Stimulated activated naive CD8-positive, alpha-beta T cell treated with anti-CD3 and anti-CD28 coated beads, Interleukin-15, Interleukin-2, amounts not matched to agents 100 ng/mL and 50 ng/mL, for 24 hours (primary cell): Measurements from ENCODE around the gene VPS8.

ENCODE experiments used
- H3K27ac Mint-ChIP-seq: one replicate; pipeline ENCODE4 v1.8.0; 2021; ENCODE audit warnings: mild to moderate bottlenecking, mixed read lengths
- H3K27me3 Mint-ChIP-seq: one replicate; pipeline ENCODE4 v1.8.0; 2021; ENCODE audit warnings: mixed read lengths
- H3K36me3 Mint-ChIP-seq: one replicate; pipeline ENCODE4 v1.8.0; 2021; ENCODE audit warnings: low read depth, mixed read lengths
- H3K4me1 Mint-ChIP-seq: one replicate; pipeline ENCODE4 v1.8.0; 2021; ENCODE audit warnings: low read depth, mixed read lengths
- H3K4me3 Mint-ChIP-seq: one replicate; pipeline ENCODE4 v1.8.0; 2021; ENCODE audit warnings: mild to moderate bottlenecking, mixed read lengths
- H3K9me3 Mint-ChIP-seq: one replicate; pipeline ENCODE4 v1.8.0; 2021; ENCODE audit warnings: mixed read lengths

VPS8 gene

DNA sequence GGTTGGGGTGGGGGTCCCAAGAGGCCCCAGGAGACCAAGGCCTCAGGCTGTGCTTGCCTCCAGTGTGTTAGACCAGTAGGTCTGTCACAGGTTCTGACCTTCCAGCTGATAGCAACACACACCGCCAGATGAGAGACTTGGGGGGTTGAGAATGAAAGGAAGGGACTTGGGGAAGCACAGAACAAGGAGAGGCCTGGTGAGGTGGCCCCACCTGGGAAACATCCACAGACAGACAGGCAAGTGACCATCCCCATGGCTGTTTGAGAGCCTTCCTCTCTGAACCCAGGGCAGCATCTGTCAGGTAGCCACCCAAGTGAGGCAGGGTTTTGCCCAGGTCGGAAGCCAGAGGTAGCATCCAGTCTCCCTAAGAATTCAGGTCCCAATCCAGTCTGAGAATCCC is 35.0 kb upstream of the VPS8 start:
- no peaks in the 10 kb centered on the region for H3K36me3 Mint-ChIP-seq
- no peak overlapping the region for H3K4me3 Mint-ChIP-seq
- no peaks in the 10 kb centered on the region for H3K9me3 Mint-ChIP-seq
- H3K4me1 Mint-ChIP-seq = no peaks in the 10 kb centered on the region
- peaks cover 9% of the 10 kb centered on the region for H3K27me3 Mint-ChIP-seq
- H3K27ac Mint-ChIP-seq = no peak overlapping the region

DNA sequence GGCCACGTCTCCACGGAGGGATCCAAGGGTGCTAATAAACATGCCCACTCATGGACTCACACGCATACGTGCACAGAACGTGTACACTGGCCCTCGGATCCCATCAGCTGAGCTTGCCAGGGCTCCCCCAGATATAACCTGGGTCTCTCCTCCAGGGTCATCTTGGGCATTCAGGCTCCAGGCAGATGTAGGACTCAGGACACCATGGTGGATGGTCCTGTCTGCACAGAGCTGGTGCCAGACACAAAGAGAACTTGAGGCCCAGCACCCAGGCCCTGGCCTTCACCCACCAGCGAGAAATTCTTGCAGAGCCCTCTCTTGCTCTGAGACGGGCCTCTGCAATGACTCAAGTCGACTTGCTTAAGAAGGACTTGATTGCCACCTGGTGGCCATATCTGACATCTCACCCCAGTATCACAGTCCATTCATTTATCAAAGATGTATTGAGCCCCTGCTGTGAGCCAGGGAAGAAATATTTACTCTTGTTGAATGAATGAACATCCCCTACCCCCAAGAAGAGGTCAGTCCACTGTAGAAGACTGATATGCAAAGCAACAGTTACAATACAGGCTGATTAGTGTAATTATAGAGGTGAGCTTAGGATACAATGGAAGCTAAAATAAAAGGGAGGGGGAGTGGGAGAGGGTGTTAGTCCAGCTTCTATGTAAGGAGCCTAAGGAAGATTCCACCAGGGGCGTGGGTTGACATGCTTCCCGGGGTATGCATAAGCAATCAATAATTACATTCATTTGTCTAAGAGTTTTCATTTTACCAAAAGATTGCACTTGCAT is 34.2 kb upstream of the VPS8 start:
- Mint-ChIP-seq H3K36me3 (no peaks in the 10 kb centered on the region), H3K27ac (no peak overlapping the region), H3K27me3 (peaks cover 9% of the 10 kb centered on the region), H3K4me1 (no peaks in the 10 kb centered on the region), H3K4me3 (no peak overlapping the region), H3K9me3 (no peaks in the 10 kb centered on the region)

GRCh38 chr3:184778426-184779332 is 33.3 kb upstream of the VPS8 start:
- Mint-ChIP-seq H3K4me3 (no peak overlapping the region), H3K4me1 (no peaks in the 10 kb centered on the region), H3K27me3 (peaks cover 9% of the 10 kb centered on the region)

GRCh38 chr3:184780981-184781515 is 30.9 kb upstream of the VPS8 start:
- no peaks in the 10 kb centered on the region for H3K36me3 Mint-ChIP-seq
- H3K27ac Mint-ChIP-seq = no peak overlapping the region
- no peaks in the 10 kb centered on the region for H3K9me3 Mint-ChIP-seq
- H3K4me1 Mint-ChIP-seq = peaks cover 13% of the 10 kb centered on the region
- H3K27me3 Mint-ChIP-seq = peaks cover 18% of the 10 kb centered on the region
- no peak overlapping the region for H3K4me3 Mint-ChIP-seq

More at GRCh38 chr3:184778426-184779332, 33.3 kb upstream of the VPS8 start:
- H3K9me3 Mint-ChIP-seq = no peaks in the 10 kb centered on the region
- H3K36me3 Mint-ChIP-seq = no peaks in the 10 kb centered on the region
- no peak overlapping the region for H3K27ac Mint-ChIP-seq

GRCh38 chr3:184781801-184782200 is 30.2 kb upstream of the VPS8 start:
- Mint-ChIP-seq H3K4me1 (peaks cover 21% of the 10 kb centered on the region), H3K9me3 (no peaks in the 10 kb centered on the region), H3K27ac (no peak overlapping the region), H3K36me3 (no peaks in the 10 kb centered on the region), H3K4me3 (no peak overlapping the region), H3K27me3 (peaks cover 18% of the 10 kb centered on the region)

- Mint-ChIP-seq H3K4me3 (no peak overlapping the region), H3K9me3 (no peaks in the 10 kb centered on the region), H3K4me1 (peaks cover 24% of the 10 kb centered on the region), H3K36me3 (no peaks in the 10 kb centered on the region), H3K27ac (no peak overlapping the region), H3K27me3 (peaks cover 14% of the 10 kb centered on the region)
Observed at GRCh38 chr3:184783319-184783718, 28.6 kb upstream of the VPS8 start.

- Mint-ChIP-seq H3K27ac (no peak overlapping the region), H3K27me3 (peaks cover 14% of the 10 kb centered on the region), H3K36me3 (no peaks in the 10 kb centered on the region), H3K4me1 (peaks cover 24% of the 10 kb centered on the region), H3K9me3 (no peaks in the 10 kb centered on the region), H3K4me3 (no peak overlapping the region)
Observed at GRCh38 chr3:184784731-184785500, 27.1 kb upstream of the VPS8 start.

DNA sequence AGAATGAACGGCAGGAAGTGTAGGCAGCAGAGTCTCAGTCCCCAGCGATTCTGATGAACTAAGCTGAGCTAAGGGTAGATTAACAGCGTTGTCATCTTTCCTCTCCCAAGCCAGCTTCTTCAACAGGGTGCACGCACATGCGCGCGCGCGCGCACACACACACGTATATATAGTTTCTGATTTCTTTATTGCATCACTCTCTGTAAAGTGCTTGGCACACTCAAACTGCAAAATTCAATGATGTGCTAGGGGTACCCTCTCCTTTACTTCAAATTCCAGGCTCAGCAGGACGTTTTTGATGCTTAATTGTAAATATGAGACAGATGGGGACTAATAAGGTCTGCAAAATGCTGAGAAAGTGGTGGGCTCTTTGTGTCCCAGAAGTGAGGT is 26.1 kb upstream of the VPS8 start:
- Mint-ChIP-seq H3K4me1 (peaks cover 24% of the 10 kb centered on the region), H3K36me3 (no peaks in the 10 kb centered on the region), H3K9me3 (no peaks in the 10 kb centered on the region), H3K27ac (no peak overlapping the region), H3K4me3 (no peak overlapping the region), H3K27me3 (peaks cover 9% of the 10 kb centered on the region)

DNA sequence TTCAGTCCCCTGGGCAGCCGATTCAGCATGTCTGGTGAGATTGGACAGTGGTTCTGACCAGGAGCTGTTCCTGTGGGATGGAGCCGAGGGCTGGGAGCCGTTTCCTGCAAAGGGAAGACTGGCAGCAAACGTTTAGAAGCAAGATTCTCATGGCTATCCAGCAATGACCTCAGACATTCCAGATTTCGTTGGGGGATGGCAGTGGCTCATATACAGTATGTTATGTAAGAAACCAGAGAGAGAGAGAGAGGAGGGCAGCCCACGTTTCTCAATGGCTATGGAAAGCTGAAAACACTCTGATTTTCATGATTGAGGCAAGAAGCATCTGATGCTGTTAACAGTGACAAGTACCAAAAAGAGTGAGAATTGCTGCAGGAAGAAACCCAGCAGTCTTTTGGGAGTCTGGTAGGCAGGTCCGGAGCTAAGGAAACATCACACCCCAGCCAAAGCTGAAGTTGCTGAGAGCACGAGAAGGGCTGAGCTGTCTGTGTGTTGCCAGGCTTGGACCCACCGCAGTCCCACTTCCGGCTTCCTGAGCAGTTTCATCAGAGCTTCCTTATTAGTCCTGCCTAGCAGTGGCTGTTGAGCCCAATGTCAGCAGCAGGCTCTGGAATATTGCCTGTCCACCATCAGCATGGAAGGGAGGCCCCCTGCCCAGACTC is 25.6 kb upstream of the VPS8 start:
- peaks cover 24% of the 10 kb centered on the region for H3K4me1 Mint-ChIP-seq
- H3K36me3 Mint-ChIP-seq = no peaks in the 10 kb centered on the region
- H3K27me3 Mint-ChIP-seq = peaks cover 10% of the 10 kb centered on the region
- H3K9me3 Mint-ChIP-seq = no peaks in the 10 kb centered on the region
- H3K27ac Mint-ChIP-seq = no peak overlapping the region
- no peak overlapping the region for H3K4me3 Mint-ChIP-seq

DNA sequence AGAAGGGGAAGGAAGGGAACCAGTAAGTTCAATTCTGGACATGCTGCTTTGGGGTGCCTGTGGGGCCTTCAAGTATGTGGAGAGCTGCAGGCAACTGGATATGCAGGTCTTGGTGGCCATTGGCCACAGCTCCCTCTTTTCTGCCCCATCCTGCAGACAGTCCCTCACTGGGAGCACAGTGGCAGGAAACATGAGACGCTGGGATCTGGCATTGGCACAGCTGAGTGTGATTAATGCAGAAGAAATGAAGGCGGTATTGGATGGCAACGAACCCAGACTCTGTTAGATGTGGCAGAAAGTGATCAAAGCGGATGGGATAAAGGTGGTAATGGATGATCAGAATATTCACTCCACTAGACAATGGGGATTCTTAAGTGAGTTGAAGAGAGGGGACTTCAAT is 23.2 kb upstream of the VPS8 start:
- Mint-ChIP-seq H3K9me3 (no peaks in the 10 kb centered on the region), H3K27ac (no peak overlapping the region), H3K4me1 (peaks cover 24% of the 10 kb centered on the region), H3K4me3 (no peak overlapping the region), H3K36me3 (no peaks in the 10 kb centered on the region), H3K27me3 (peaks cover 17% of the 10 kb centered on the region)

GRCh38 chr3:184789314-184789998 is 22.5 kb upstream of the VPS8 start:
- Mint-ChIP-seq H3K4me1 (peaks cover 24% of the 10 kb centered on the region), H3K9me3 (no peaks in the 10 kb centered on the region), H3K4me3 (no peak overlapping the region), H3K27ac (no peak overlapping the region), H3K27me3 (peaks cover 17% of the 10 kb centered on the region), H3K36me3 (no peaks in the 10 kb centered on the region)

GRCh38 chr3:184791171-184791570 is 20.8 kb upstream of the VPS8 start:
- no peaks in the 10 kb centered on the region for H3K9me3 Mint-ChIP-seq
- peaks cover 9% of the 10 kb centered on the region for H3K4me1 Mint-ChIP-seq
- no peak overlapping the region for H3K27ac Mint-ChIP-seq
- no peak overlapping the region for H3K4me3 Mint-ChIP-seq
- peaks cover 7% of the 10 kb centered on the region for H3K27me3 Mint-ChIP-seq
- no peaks in the 10 kb centered on the region for H3K36me3 Mint-ChIP-seq

- Mint-ChIP-seq H3K4me3 (no peak overlapping the region), H3K27ac (no peak overlapping the region), H3K27me3 (peaks cover 21% of the 10 kb centered on the region), H3K36me3 (no peaks in the 10 kb centered on the region), H3K9me3 (no peaks in the 10 kb centered on the region), H3K4me1 (no peaks in the 10 kb centered on the region)
Observed at GRCh38 chr3:184795522-184796190, 16.3 kb upstream of the VPS8 start.
